Measurements from ENCODE around the gene PDE1A.

Gene PDE1A

GRCh38 chr2:182361477-182361876 lies 65.4 kb downstream of the PDE1A start:
- Histone ChIP-seq H3K27ac (ENCODE audit: low read depth, low read length) (no peak overlapping the region), H3K4me3 (ENCODE audit: low read depth in 1 of 2, low read length in 2 of 2) (no peak overlapping the region)

GRCh38 chr2:182360663-182361260 lies 66.1 kb downstream of the PDE1A start:
- Histone ChIP-seq H3K9ac (ENCODE audit: low read depth in 1 of 2, low read length in 2 of 2) (no peak overlapping the region), H3K27ac (ENCODE audit: low read depth, low read length) (no peak overlapping the region), H3K4me1 (ENCODE audit: control insufficient read depth in 1 of 2, insufficient read depth in 2 of 2, low read length in 2 of 2) (no peaks in the 10 kb centered on the region), H3K9me3 (ENCODE audit: control insufficient read depth in 1 of 2, low read length in 2 of 2) (no peaks in the 10 kb centered on the region), H3K27me3 (ENCODE audit: control insufficient read depth in 1 of 2, insufficient read depth in 2 of 2, low read length in 2 of 2) (no peaks in the 10 kb centered on the region), H3K36me3 (ENCODE audit: control insufficient read depth in 1 of 2, insufficient read depth in 2 of 2, low read length in 2 of 2) (no peaks in the 10 kb centered on the region), H3K4me3 (ENCODE audit: low read depth in 1 of 2, low read length in 2 of 2) (no peak overlapping the region)

More at GRCh38 chr2:182361477-182361876, 65.4 kb downstream of the PDE1A start:
- no peak overlapping the region for H3K9ac ChIP-seq (ENCODE audit: low read depth in 1 of 2, low read length in 2 of 2)
- H3K27me3 ChIP-seq (ENCODE audit: control insufficient read depth in 1 of 2, insufficient read depth in 2 of 2, low read length in 2 of 2): no peaks in the 10 kb centered on the region
- H3K36me3 ChIP-seq (ENCODE audit: control insufficient read depth in 1 of 2, insufficient read depth in 2 of 2, low read length in 2 of 2): no peaks in the 10 kb centered on the region
- no peaks in the 10 kb centered on the region for H3K4me1 ChIP-seq (ENCODE audit: control insufficient read depth in 1 of 2, insufficient read depth in 2 of 2, low read length in 2 of 2)
- no peaks in the 10 kb centered on the region for H3K9me3 ChIP-seq (ENCODE audit: control insufficient read depth in 1 of 2, low read length in 2 of 2)

- H3K27me3 ChIP-seq (ENCODE audit: control insufficient read depth in 1 of 2, insufficient read depth in 2 of 2, low read length in 2 of 2): no peaks in the 10 kb centered on the region
- no peak overlapping the region for H3K9ac ChIP-seq (ENCODE audit: low read depth in 1 of 2, low read length in 2 of 2)
- H3K4me3 ChIP-seq (ENCODE audit: low read depth in 1 of 2, low read length in 2 of 2): no peak overlapping the region
- H3K36me3 ChIP-seq (ENCODE audit: control insufficient read depth in 1 of 2, insufficient read depth in 2 of 2, low read length in 2 of 2): no peaks in the 10 kb centered on the region
- no peaks in the 10 kb centered on the region for H3K4me1 ChIP-seq (ENCODE audit: control insufficient read depth in 1 of 2, insufficient read depth in 2 of 2, low read length in 2 of 2)
- no peak overlapping the region for H3K27ac ChIP-seq (ENCODE audit: low read depth, low read length)
- H3K9me3 ChIP-seq (ENCODE audit: control insufficient read depth in 1 of 2, low read length in 2 of 2): no peaks in the 10 kb centered on the region
These were observed 66.7 kb downstream of the PDE1A start for GRCh38 chr2:182359990-182360662.

GRCh38 chr2:182359027-182359989 lies 67.5 kb downstream of the PDE1A start:
- no peaks in the 10 kb centered on the region for H3K4me1 ChIP-seq (ENCODE audit: control insufficient read depth in 1 of 2, insufficient read depth in 2 of 2, low read length in 2 of 2)
- no peak overlapping the region for H3K4me3 ChIP-seq (ENCODE audit: low read depth in 1 of 2, low read length in 2 of 2)
- no peak overlapping the region for H3K9ac ChIP-seq (ENCODE audit: low read depth in 1 of 2, low read length in 2 of 2)
- no peaks in the 10 kb centered on the region for H3K36me3 ChIP-seq (ENCODE audit: control insufficient read depth in 1 of 2, insufficient read depth in 2 of 2, low read length in 2 of 2)
- H3K27me3 ChIP-seq (ENCODE audit: control insufficient read depth in 1 of 2, insufficient read depth in 2 of 2, low read length in 2 of 2): no peaks in the 10 kb centered on the region
- peak overlapping the region; percentile 24 for H3K27ac ChIP-seq (ENCODE audit: low read depth, low read length)
- H3K9me3 ChIP-seq (ENCODE audit: control insufficient read depth in 1 of 2, low read length in 2 of 2): no peaks in the 10 kb centered on the region

GRCh38 chr2:182358601-182359000 lies 68.2 kb downstream of the PDE1A start:
- Histone ChIP-seq H3K27me3 (ENCODE audit: control insufficient read depth in 1 of 2, insufficient read depth in 2 of 2, low read length in 2 of 2) (no peaks in the 10 kb centered on the region), H3K9ac (ENCODE audit: low read depth in 1 of 2, low read length in 2 of 2) (no peak overlapping the region), H3K4me1 (ENCODE audit: control insufficient read depth in 1 of 2, insufficient read depth in 2 of 2, low read length in 2 of 2) (no peaks in the 10 kb centered on the region), H3K4me3 (ENCODE audit: low read depth in 1 of 2, low read length in 2 of 2) (no peak overlapping the region), H3K27ac (ENCODE audit: low read depth, low read length) (no peak overlapping the region), H3K36me3 (ENCODE audit: control insufficient read depth in 1 of 2, insufficient read depth in 2 of 2, low read length in 2 of 2) (no peaks in the 10 kb centered on the region), H3K9me3 (ENCODE audit: control insufficient read depth in 1 of 2, low read length in 2 of 2) (no peaks in the 10 kb centered on the region)

GRCh38 chr2:182355815-182356214 lies 71.0 kb downstream of the PDE1A start:
- no peak overlapping the region for H3K4me3 ChIP-seq (ENCODE audit: low read depth in 1 of 2, low read length in 2 of 2)
- no peak overlapping the region for H3K27ac ChIP-seq (ENCODE audit: low read depth, low read length)
- H3K4me1 ChIP-seq (ENCODE audit: control insufficient read depth in 1 of 2, insufficient read depth in 2 of 2, low read length in 2 of 2): no peaks in the 10 kb centered on the region
- no peaks in the 10 kb centered on the region for H3K36me3 ChIP-seq (ENCODE audit: control insufficient read depth in 1 of 2, insufficient read depth in 2 of 2, low read length in 2 of 2)
- no peaks in the 10 kb centered on the region for H3K27me3 ChIP-seq (ENCODE audit: control insufficient read depth in 1 of 2, insufficient read depth in 2 of 2, low read length in 2 of 2)
- no peaks in the 10 kb centered on the region for H3K9me3 ChIP-seq (ENCODE audit: control insufficient read depth in 1 of 2, low read length in 2 of 2)
- no peak overlapping the region for H3K9ac ChIP-seq (ENCODE audit: low read depth in 1 of 2, low read length in 2 of 2)

GRCh38 chr2:182351427-182351826 lies 75.4 kb downstream of the PDE1A start:
- H3K36me3 ChIP-seq (ENCODE audit: control insufficient read depth in 1 of 2, insufficient read depth in 2 of 2, low read length in 2 of 2): no peaks in the 10 kb centered on the region
- H3K27ac ChIP-seq (ENCODE audit: low read depth, low read length): no peak overlapping the region
- no peak overlapping the region for H3K4me3 ChIP-seq (ENCODE audit: low read depth in 1 of 2, low read length in 2 of 2)
- no peak overlapping the region for H3K9ac ChIP-seq (ENCODE audit: low read depth in 1 of 2, low read length in 2 of 2)
- H3K9me3 ChIP-seq (ENCODE audit: control insufficient read depth in 1 of 2, low read length in 2 of 2): no peaks in the 10 kb centered on the region
- H3K4me1 ChIP-seq (ENCODE audit: control insufficient read depth in 1 of 2, insufficient read depth in 2 of 2, low read length in 2 of 2): no peaks in the 10 kb centered on the region
- no peaks in the 10 kb centered on the region for H3K27me3 ChIP-seq (ENCODE audit: control insufficient read depth in 1 of 2, insufficient read depth in 2 of 2, low read length in 2 of 2)

- no peaks in the 10 kb centered on the region for H3K9me3 ChIP-seq (ENCODE audit: control insufficient read depth in 1 of 2, low read length in 2 of 2)
- no peak overlapping the region for H3K9ac ChIP-seq (ENCODE audit: low read depth in 1 of 2, low read length in 2 of 2)
- no peaks in the 10 kb centered on the region for H3K36me3 ChIP-seq (ENCODE audit: control insufficient read depth in 1 of 2, insufficient read depth in 2 of 2, low read length in 2 of 2)
- no peak overlapping the region for H3K27ac ChIP-seq (ENCODE audit: low read depth, low read length)
- no peak overlapping the region for H3K4me3 ChIP-seq (ENCODE audit: low read depth in 1 of 2, low read length in 2 of 2)
- no peaks in the 10 kb centered on the region for H3K4me1 ChIP-seq (ENCODE audit: control insufficient read depth in 1 of 2, insufficient read depth in 2 of 2, low read length in 2 of 2)
- H3K27me3 ChIP-seq (ENCODE audit: control insufficient read depth in 1 of 2, insufficient read depth in 2 of 2, low read length in 2 of 2): no peaks in the 10 kb centered on the region
These were observed 77.6 kb downstream of the PDE1A start for GRCh38 chr2:182349268-182349667.

- H3K4me1 ChIP-seq (ENCODE audit: control insufficient read depth in 1 of 2, insufficient read depth in 2 of 2, low read length in 2 of 2): no peaks in the 10 kb centered on the region
- no peak overlapping the region for H3K27ac ChIP-seq (ENCODE audit: low read depth, low read length)
- no peaks in the 10 kb centered on the region for H3K36me3 ChIP-seq (ENCODE audit: control insufficient read depth in 1 of 2, insufficient read depth in 2 of 2, low read length in 2 of 2)
- no peaks in the 10 kb centered on the region for H3K9me3 ChIP-seq (ENCODE audit: control insufficient read depth in 1 of 2, low read length in 2 of 2)
- H3K4me3 ChIP-seq (ENCODE audit: low read depth in 1 of 2, low read length in 2 of 2): no peak overlapping the region
- H3K9ac ChIP-seq (ENCODE audit: low read depth in 1 of 2, low read length in 2 of 2): no peak overlapping the region
- no peaks in the 10 kb centered on the region for H3K27me3 ChIP-seq (ENCODE audit: control insufficient read depth in 1 of 2, insufficient read depth in 2 of 2, low read length in 2 of 2)
These were observed 81.5 kb downstream of the PDE1A start for GRCh38 chr2:182345384-182345783.
